Common myeloid progenitor, CD34-positive (primary cell): Measurements from ENCODE around the gene OGA.

ENCODE experiments used
- CTCF ChIA-PET: fragments of 350-600 bp; sonication (Branson Sonifier 250); formaldehyde crosslinking; loops from one replicate; lab custom pipeline; 2021; ENCODE audit warnings: antibody characterized with exemption; lab: Charles Lee
- POLR2A ChIA-PET: fragments of 350-600 bp; sonication (Branson Sonifier 250); formaldehyde crosslinking; loops from one replicate; lab custom pipeline; 2021; ENCODE audit warnings: antibody characterized with exemption; lab: Charles Lee
- DNase-seq, 3 donors: peaks; one replicate each; pipeline versions ENCODE4 v3.0.0 to v3.0.0-alpha.2; 2013
- H3K27ac ChIP-seq, 2 experiments: 1 replicate in 1 of 2; 2 replicates in 1 of 2; pipeline ENCODE4 v1.7.0; 2013; ENCODE audit warnings: inconsistent platforms in 2 of 2, low read length in 2 of 2, mild to moderate bottlenecking in 2 of 2, low read depth in 1 of 2, moderate library complexity in 1 of 2; ENCODE audit not compliant: severe bottlenecking in 2 of 2, insufficient read depth in 1 of 2, poor library complexity in 1 of 2
- H3K27me3 ChIP-seq, 5 experiments: replicated peaks in 2 of 5; 1 replicate in 3 of 5; 2 replicates in 2 of 5; pipeline versions ENCODE4 v1.6.1 to v1.7.0; 2013; ENCODE audit warnings: low read length in 4 of 5, mild to moderate bottlenecking in 2 of 5, moderate library complexity in 2 of 5, inconsistent platforms in 1 of 5; ENCODE audit not compliant: insufficient read depth in 5 of 5, control insufficient read depth in 4 of 5
- H3K36me3 ChIP-seq, 4 experiments: 1 replicate in 2 of 4; 2 replicates in 2 of 4; pipeline versions ENCODE4 v1.6.1 to v1.7.0; 2013; ENCODE audit warnings: low read length in 3 of 4, control low read depth in 1 of 4, mild to moderate bottlenecking in 1 of 4; ENCODE audit not compliant: control insufficient read depth in 4 of 4, insufficient read depth in 4 of 4
- H3K4me1 ChIP-seq, 4 experiments: 1 replicate in 3 of 4; 2 replicates in 1 of 4; pipeline versions ENCODE4 v1.6.1 to v1.7.1; 2013; ENCODE audit warnings: low read length in 3 of 4, mild to moderate bottlenecking in 3 of 4, control low read depth in 1 of 4, inconsistent platforms in 1 of 4, moderate library complexity in 1 of 4; ENCODE audit not compliant: control insufficient read depth in 4 of 4, insufficient read depth in 4 of 4; ENCODE audit errors: control extremely low read depth in 1 of 4
- H3K4me3 ChIP-seq, 7 experiments: 1 replicate in 4 of 7; 2 replicates in 3 of 7; pipeline versions ENCODE4 v1.5.1 to v1.7.0; 2013; ENCODE audit warnings: mild to moderate bottlenecking in 7 of 7, low read length in 6 of 7, moderate library complexity in 6 of 7, inconsistent platforms in 2 of 7, low read depth in 2 of 7, control low read depth in 1 of 7; ENCODE audit not compliant: insufficient read depth in 4 of 7, control insufficient read depth in 1 of 7; ENCODE audit errors: extremely low read depth in 1 of 7
- H3K9me3 ChIP-seq, 5 experiments: 1 replicate in 4 of 5; 2 replicates in 1 of 5; pipeline versions ENCODE4 v1.6.1 to v1.7.1; 2013; ENCODE audit warnings: low read length in 4 of 5, mild to moderate bottlenecking in 2 of 5, inconsistent platforms in 1 of 5, low read depth in 1 of 5, moderate library complexity in 1 of 5; ENCODE audit not compliant: control insufficient read depth in 4 of 5, insufficient read depth in 2 of 5; ENCODE audit errors: control extremely low read depth in 1 of 5
- WGBS: methylation state at CpG from one replicate; pipeline ENCODE4 v1.1.5; 2013; ENCODE audit not compliant: insufficient coverage; 5-methylcytosine and 5-hydroxymethylcytosine counted together

Gene OGA

GRCh38 chr10:101841826-101842225, 23.6 kb upstream of the OGA start:
- no peak for DNase-seq
- Histone ChIP-seq H3K9me3 (no peaks in the 10 kb centered on the region), H3K27me3 (peaks cover 0 to 23% (median 2%) of the 10 kb centered on the region in 5 experiments), H3K36me3 (peaks cover 0 to 3% (median 0%) of the 10 kb centered on the region in 4 experiments), H3K4me1 (peaks cover 5 to 36% (median 30%) of the 10 kb centered on the region in 4 experiments), H3K4me3 (no peak overlapping the region), H3K27ac (no peak overlapping the region)
- ChIA-PET POLR2A (interaction anchor here (1.4 kb wide), 1 partner anchor 10 kb away, joined by 4 read pairs; no protein-coding TSS in a partner anchor), CTCF (interaction anchor here (0.6 to 8.3 kb wide), 30 partner anchors 9 to 261 kb away, joined by 3 to 89 read pairs (median 4); partner anchors contain the start of gene OGA)

DNA sequence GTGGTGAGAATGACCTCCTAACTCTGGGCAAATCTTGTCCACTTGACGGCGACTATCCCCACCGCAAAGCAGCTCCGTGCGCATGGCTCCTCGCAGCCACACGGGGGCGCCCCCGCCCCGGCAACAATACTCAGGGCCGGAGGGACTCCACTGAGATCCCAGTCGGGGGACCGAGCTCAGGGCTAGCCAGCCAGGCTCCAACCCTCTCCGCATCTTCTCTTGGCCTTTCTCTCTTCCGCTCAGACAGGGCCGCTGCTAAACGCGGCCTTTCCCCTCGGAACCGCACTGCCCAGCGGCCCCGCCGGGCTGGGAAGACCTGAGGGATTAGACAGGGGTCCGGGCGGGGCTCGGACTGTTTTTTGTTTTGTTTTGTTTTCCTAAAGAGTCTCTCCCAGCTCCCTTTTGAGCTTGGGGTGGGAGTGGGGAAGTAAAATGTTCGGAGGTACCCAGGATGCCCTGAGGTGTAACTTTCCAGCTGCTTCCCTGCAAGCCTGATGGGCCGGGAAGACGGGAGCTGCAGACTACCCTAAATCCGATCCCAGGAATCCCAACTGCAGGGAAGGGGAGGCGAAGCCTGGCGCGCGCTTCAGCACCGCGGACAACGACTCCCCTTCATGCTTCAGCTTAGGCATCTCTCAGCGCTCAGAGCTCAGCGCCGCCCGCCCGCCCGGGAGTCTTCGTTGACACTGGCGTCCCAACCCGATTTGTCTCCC, 22.7 kb upstream of the OGA start:
- Histone ChIP-seq H3K27me3 (peaks cover 0 to 23% (median 2%) of the 10 kb centered on the region in 5 experiments), H3K27ac (no peak overlapping the region), H3K4me1 (peaks cover 5 to 36% (median 30%) of the 10 kb centered on the region in 4 experiments), H3K36me3 (peaks cover 0 to 3% (median 0%) of the 10 kb centered on the region in 4 experiments), H3K4me3 (peak overlapping the region in 6 of 7 experiments; percentile 21 to 72 (median 52)), H3K9me3 (no peaks in the 10 kb centered on the region)
- ChIA-PET POLR2A (interaction anchor here (0.6 to 1.4 kb wide), 3 partner anchors 10 to 534 kb away, joined by 3 to 4 read pairs (median 4); no protein-coding TSS in a partner anchor), CTCF (interaction anchor here (0.8 to 8.3 kb wide), 42 partner anchors 8 to 262 kb away, joined by 3 to 89 read pairs (median 4); partner anchors contain the start of gene OGA)
- DNase-seq, result peak; percentile 74 to 90 (median 87)
- WGBS, result 2% methylated on average over 45 of the region's 46 CpGs

- Histone ChIP-seq H3K27me3 (peaks cover 0 to 23% (median 2%) of the 10 kb centered on the region in 5 experiments), H3K27ac (no peak overlapping the region), H3K4me1 (peaks cover 5 to 39% (median 36%) of the 10 kb centered on the region in 4 experiments), H3K4me3 (peak overlapping the region in 5 of 7 experiments; percentile 23 to 72 (median 62)), H3K36me3 (no peaks in the 10 kb centered on the region), H3K9me3 (no peaks in the 10 kb centered on the region)
- WGBS, result 0% methylated on average over 3 of the region's 19 CpGs
- ChIA-PET CTCF (interaction anchor here (0.9 to 8.3 kb wide), 28 partner anchors 9 to 243 kb away, joined by 3 to 89 read pairs (median 6); partner anchors contain the start of gene OGA), POLR2A (interaction anchor here (0.6 to 1.4 kb wide), 3 partner anchors 9 to 533 kb away, joined by 3 to 4 read pairs (median 4); no protein-coding TSS in a partner anchor)
- DNase-seq, result peak in 1 of 3 donors; percentile 25
Measured at GRCh38 chr10:101840102-101840684, 21.9 kb upstream of the OGA start.

- peak; percentile 25 to 43 (median 40) for DNase-seq
- H3K9me3 ChIP-seq, result no peaks in the 10 kb centered on the region
- no peak overlapping the region for H3K27ac ChIP-seq
- ChIA-PET POLR2A (no interaction called here), CTCF (interaction anchor here (0.6 to 8.3 kb wide), 9 partner anchors 19 to 234 kb away, joined by 3 to 89 read pairs (median 4); partner anchors contain the start of genes ARMH3 and OGA)
- H3K27me3 ChIP-seq, result peaks cover 0 to 23% (median 2%) of the 10 kb centered on the region in 5 experiments
- WGBS, result 25% methylated on average over 15 of the region's 36 CpGs
- H3K4me1 ChIP-seq, result peaks cover 8 to 44% (median 41%) of the 10 kb centered on the region in 4 experiments
- no peaks in the 10 kb centered on the region for H3K36me3 ChIP-seq
- H3K4me3 ChIP-seq, result peak overlapping the region; percentile 8 to 72 (median 32)
Measured at GRCh38 chr10:101839416-101840063, 21.3 kb upstream of the OGA start.

DNA sequence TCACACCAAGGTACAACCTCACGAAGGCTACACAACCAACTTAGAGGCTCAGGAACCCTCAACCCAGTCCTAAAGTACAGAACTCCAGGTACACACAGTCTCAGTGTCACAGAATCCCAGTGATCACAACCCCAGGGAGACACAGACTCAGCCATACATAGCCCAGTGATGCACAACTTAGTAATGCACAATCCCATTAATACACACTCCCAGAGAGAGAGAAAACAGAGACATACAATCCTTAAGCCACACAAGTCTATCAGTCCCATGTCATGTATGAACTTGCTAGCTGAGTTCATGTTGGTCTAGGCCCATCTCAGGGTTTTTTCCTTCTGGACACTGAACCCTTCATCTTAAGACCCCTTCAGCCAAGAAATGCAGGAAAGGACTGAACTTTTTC, 20.8 kb upstream of the OGA start:
- ChIA-PET POLR2A (no interaction called here), CTCF (interaction anchor here (0.6 to 8.3 kb wide), 7 partner anchors 22 to 234 kb away, joined by 3 to 89 read pairs (median 4); partner anchors contain the start of genes ARMH3 and OGA)
- no peak for DNase-seq
- no peak overlapping the region for H3K27ac ChIP-seq
- peaks cover 4 to 44% (median 42%) of the 10 kb centered on the region in 4 experiments for H3K4me1 ChIP-seq
- WGBS, result 88% methylated on average over 1 of the region's 1 CpG
- no peaks in the 10 kb centered on the region for H3K36me3 ChIP-seq
- peaks cover 0 to 23% (median 2%) of the 10 kb centered on the region in 5 experiments for H3K27me3 ChIP-seq
- H3K9me3 ChIP-seq, result no peaks in the 10 kb centered on the region
- H3K4me3 ChIP-seq, result peak overlapping the region in 1 of 7 experiments; percentile 72

DNA sequence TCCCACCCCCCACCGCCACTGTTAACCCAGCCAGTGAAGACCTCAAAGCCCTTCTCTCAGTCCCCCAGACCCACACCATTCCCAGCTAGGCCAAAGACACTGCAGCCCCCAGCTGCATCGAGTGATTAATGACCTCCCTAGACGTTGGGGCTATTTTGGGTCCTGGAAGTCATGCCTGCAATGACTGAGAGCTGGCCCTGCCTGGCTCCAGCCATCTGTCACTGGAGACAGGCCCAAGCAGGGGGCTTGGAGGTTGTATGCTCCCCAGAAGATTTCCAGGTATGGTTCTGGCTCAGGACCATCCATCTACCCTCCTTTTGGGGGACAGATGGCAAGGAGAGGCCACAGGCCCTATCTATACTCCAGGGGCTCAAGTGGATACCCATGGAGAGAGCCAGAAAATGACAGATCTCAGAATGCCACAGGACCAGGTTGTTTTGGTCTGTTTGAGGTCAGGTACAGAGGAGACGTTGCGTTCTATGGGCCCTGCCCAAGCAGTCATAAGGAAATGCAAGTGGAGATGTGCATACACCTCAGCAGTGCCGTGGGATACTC, 20.2 kb upstream of the OGA start:
- no peak overlapping the region for H3K27ac ChIP-seq
- H3K36me3 ChIP-seq, result no peaks in the 10 kb centered on the region
- DNase-seq, result no peak
- H3K9me3 ChIP-seq, result no peaks in the 10 kb centered on the region
- CTCF ChIA-PET, result interaction anchor here (0.6 to 8.3 kb wide), 5 partner anchors 13 to 374 kb away, joined by 3 to 89 read pairs (median 3); partner anchors contain the start of gene ARMH3
- H3K27me3 ChIP-seq, result peaks cover 0 to 23% (median 2%) of the 10 kb centered on the region in 5 experiments
- H3K4me1 ChIP-seq, result peaks cover 4 to 48% (median 43%) of the 10 kb centered on the region in 4 experiments
- no peak overlapping the region for H3K4me3 ChIP-seq
- WGBS, result 74% methylated on average over 6 of the region's 6 CpGs
- POLR2A ChIA-PET, result no interaction called here
